Activated T-helper 17 cell treated with anti-CD3 and anti-CD28 coated beads, Interleukin-2, amount 50 U/mL, for 72 hours (primary cell): Measurements from ENCODE around the gene HECTD1. TPM values are rescaled to one million over a fixed set of nuclear protein-coding genes. Genes with fewer than 3 reads are reported as not detected.
"Not testable (repeated sequence)": the region's sequence is repeated elsewhere in the genome, so short reads cannot be mapped to it uniquely, and the experiment has no call there.

ENCODE experiments used
- ATAC-seq: fragments of 150-1000 bp; cut with Tn5 transposase; replicated peaks from 2 replicates; pipeline ENCODE4 v1.10.0; 2021; ENCODE audit warnings: mild to moderate bottlenecking, moderate library complexity
- H3K27ac Mint-ChIP-seq: one replicate; pipeline ENCODE4 v1.8.0; 2022; ENCODE audit warnings: mixed read lengths
- H3K27me3 Mint-ChIP-seq: one replicate; pipeline ENCODE4 v1.8.0; 2022; ENCODE audit warnings: mixed read lengths
- H3K36me3 Mint-ChIP-seq: one replicate; pipeline ENCODE4 v1.8.0; 2022; ENCODE audit warnings: low read depth, mild to moderate bottlenecking, mixed read lengths
- H3K4me1 Mint-ChIP-seq: one replicate; pipeline ENCODE4 v1.8.0; 2022; ENCODE audit warnings: mixed read lengths
- H3K4me3 Mint-ChIP-seq: one replicate; pipeline ENCODE4 v1.8.0; 2022; ENCODE audit warnings: mild to moderate bottlenecking, mixed read lengths
- H3K9me3 Mint-ChIP-seq: one replicate; pipeline ENCODE4 v1.8.0; 2022; ENCODE audit warnings: mixed read lengths
- total RNA-seq, 2 donors: library from RNA; stranded (reverse); gene quantifications; one replicate each; pipeline ENCODE4 v1.2.3, GENCODE V29; 2022

The HECTD1 gene
- total RNA-seq, 2 donors from 2014 or later = 88.3 to 92.8 TPM

DNA sequence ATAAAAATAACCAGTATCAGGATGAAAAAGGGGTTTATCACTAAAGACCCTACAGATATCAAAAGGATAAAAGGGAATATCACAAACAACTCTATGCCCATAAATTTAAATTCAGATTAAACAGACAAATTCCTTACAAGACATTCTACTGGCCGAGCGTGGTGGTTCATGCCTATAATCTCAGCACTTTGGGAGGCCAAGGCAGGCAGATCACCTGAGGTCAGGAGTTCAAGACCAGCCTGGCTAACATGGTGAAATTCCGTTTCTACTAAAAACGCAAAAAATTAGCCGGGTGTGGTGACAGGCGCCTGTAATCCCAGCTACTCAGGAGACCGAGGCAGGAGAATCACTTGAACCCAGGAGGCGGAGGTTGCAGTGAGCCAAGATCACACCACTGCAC, 15.0 kb downstream of the HECTD1 start:
- H3K27ac Mint-ChIP-seq, H3K27me3 Mint-ChIP-seq, H3K4me3 Mint-ChIP-seq, ATAC-seq, H3K9me3 Mint-ChIP-seq: not testable (repeated sequence)
- H3K36me3 Mint-ChIP-seq = peaks cover 80% of the 10 kb centered on the region
- H3K4me1 Mint-ChIP-seq = peaks cover 21% of the 10 kb centered on the region

GRCh38 chr14:31190717-31191263, 16.8 kb downstream of the HECTD1 start:
- Mint-ChIP-seq H3K27me3 (no peaks in the 10 kb centered on the region), H3K9me3 (no peaks in the 10 kb centered on the region), H3K27ac (no peak overlapping the region), H3K4me1 (peaks cover 20% of the 10 kb centered on the region), H3K4me3 (no peak overlapping the region), H3K36me3 (peaks cover 78% of the 10 kb centered on the region)
- no peak for ATAC-seq

DNA sequence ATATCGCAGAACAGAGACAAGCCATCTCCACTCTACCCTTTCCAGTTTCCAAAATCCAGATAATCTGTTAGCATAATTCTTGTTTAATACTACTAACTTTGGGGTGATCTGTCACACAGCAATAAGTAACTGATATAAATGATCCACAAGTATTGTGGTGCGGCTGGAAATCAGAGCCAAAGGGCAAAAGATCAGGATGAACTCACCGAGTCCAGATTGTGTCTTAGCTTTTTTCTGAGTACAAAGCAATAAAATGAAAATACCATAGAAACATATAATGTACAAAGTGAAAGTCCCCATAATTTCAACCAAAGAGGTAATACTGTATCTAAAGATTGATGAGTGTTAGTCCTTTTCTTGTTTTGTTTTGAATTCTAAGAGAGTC, 17.4 kb downstream of the HECTD1 start:
- no peaks in the 10 kb centered on the region for H3K9me3 Mint-ChIP-seq
- peaks cover 21% of the 10 kb centered on the region for H3K4me1 Mint-ChIP-seq

GRCh38 chr14:31189346-31190218, 18.0 kb downstream of the HECTD1 start:
- Mint-ChIP-seq H3K9me3 (no peaks in the 10 kb centered on the region), H3K27me3 (no peaks in the 10 kb centered on the region), H3K36me3 (peaks cover 78% of the 10 kb centered on the region), H3K4me1 (peaks cover 18% of the 10 kb centered on the region), H3K4me3 (no peak overlapping the region), H3K27ac (peak overlapping the region; percentile 9)
- ATAC-seq = no peak

More for the DNA sequence above, 17.4 kb downstream of the HECTD1 start:
- no peaks in the 10 kb centered on the region for H3K27me3 Mint-ChIP-seq
- no peak for ATAC-seq
- H3K4me3 Mint-ChIP-seq = no peak overlapping the region
- peaks cover 78% of the 10 kb centered on the region for H3K36me3 Mint-ChIP-seq
- peak overlapping the region; percentile 9 for H3K27ac Mint-ChIP-seq

DNA sequence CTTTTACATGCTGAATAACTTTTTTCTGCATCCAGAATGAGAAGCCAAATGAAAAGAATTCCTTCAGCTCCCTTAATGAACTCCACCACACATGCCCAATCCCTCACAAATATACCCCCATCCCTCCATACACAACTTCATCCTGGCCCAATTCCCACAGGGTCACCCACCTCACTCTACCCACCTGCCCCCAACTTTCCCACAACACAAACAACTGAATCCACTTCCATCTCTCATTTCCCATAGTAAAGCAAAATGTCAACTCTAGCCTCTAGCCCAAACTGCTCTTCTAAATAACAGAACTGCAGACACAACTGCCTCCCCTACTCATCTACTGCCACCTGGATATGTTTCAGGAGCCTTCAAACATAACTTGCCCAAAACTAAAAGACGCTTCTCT, 18.8 kb downstream of the HECTD1 start:
- Mint-ChIP-seq H3K4me1 (peaks cover 18% of the 10 kb centered on the region), H3K27ac (peak overlapping the region; percentile 9), H3K9me3 (no peaks in the 10 kb centered on the region), H3K4me3 (no peak overlapping the region), H3K36me3 (peaks cover 72% of the 10 kb centered on the region), H3K27me3 (no peaks in the 10 kb centered on the region)
- ATAC-seq = no peak

DNA sequence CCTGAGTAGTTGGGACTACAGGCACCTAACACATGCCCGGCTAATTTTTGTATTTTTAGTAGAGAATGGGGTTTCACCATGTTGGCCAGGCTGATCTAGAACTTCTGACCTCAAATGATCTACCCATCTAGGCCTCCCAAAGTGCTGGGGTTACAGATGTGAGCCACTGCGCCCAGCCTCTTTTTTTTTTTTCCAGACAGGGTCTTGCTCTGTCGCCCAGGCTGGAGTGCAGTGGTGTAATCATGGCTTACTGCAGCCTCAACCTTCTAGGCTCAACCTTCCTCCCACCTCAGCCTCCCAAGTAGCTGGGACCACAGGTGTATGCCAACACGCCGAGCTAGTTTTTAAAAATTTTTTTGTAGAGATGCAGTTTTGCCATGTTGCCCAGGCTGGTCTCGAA, 25.6 kb downstream of the HECTD1 start:
- not testable (repeated sequence) for H3K9me3 Mint-ChIP-seq, H3K27me3 Mint-ChIP-seq, H3K27ac Mint-ChIP-seq, H3K4me3 Mint-ChIP-seq, ATAC-seq, H3K4me1 Mint-ChIP-seq
- H3K36me3 Mint-ChIP-seq = peaks cover 74% of the 10 kb centered on the region

DNA sequence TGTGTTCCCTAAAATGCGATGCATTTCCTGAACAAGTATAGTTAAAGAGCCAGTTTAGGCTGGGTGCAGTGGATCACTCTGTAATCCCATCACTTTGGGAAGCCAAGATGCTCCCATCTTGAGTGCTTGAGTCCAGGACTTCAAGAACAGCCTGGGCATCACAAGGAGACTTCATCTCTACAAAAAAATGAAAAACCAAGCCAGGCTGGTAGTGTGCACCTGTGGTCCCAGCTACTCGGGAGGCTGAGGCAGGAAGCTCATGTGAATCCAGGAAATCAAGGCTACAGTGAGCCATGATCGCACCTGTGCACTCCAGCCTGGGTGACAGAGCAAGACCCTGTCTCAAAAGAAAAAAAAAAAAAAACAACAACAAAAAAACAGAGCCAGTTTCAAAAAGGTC, 26.3 kb downstream of the HECTD1 start:
- H3K27ac Mint-ChIP-seq = no peak overlapping the region
- H3K4me1 Mint-ChIP-seq = peaks cover 6% of the 10 kb centered on the region
- no peaks in the 10 kb centered on the region for H3K9me3 Mint-ChIP-seq
- ATAC-seq = no peak
- peaks cover 76% of the 10 kb centered on the region for H3K36me3 Mint-ChIP-seq
- no peaks in the 10 kb centered on the region for H3K27me3 Mint-ChIP-seq
- H3K4me3 Mint-ChIP-seq = no peak overlapping the region

DNA sequence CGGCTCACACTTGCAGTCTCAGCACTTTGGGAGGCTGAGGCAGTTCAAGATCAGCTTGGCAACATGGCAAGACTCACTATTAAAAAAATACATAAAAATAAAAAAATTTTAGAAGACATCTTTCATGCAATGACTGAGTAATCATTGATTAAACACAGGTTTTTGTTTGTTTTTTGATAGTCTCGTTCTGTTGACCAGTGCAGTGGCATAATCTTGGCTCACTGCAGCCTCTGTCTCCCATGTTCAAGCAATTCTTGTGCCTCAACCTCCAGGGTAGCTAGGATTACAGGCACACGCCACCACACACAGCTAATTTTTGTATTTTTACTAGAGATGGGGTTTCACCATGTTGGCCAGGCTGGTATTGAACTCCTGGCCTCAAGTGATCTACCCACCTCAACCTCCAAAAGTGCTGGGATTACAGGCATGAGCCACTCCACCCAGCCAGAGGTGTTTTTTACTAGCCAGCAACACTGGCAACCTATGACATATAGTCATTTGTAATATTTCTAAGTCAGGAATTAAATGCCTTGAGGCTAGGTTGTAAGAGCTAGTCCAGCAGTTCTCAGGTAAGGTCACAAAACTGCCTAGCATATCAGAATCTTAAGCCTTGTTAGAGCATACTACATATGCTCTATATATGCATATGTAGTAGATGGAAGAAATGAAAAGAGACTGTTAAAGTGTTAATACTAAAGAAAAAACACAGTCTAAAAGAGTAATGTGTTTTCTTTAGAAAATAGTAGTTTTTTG, 27.1 kb downstream of the HECTD1 start:
- Mint-ChIP-seq H3K4me1 (no peaks in the 10 kb centered on the region), H3K27ac (no peak overlapping the region), H3K4me3 (no peak overlapping the region), H3K36me3 (peaks cover 73% of the 10 kb centered on the region), H3K9me3 (no peaks in the 10 kb centered on the region), H3K27me3 (no peaks in the 10 kb centered on the region)
- ATAC-seq = no peak

DNA sequence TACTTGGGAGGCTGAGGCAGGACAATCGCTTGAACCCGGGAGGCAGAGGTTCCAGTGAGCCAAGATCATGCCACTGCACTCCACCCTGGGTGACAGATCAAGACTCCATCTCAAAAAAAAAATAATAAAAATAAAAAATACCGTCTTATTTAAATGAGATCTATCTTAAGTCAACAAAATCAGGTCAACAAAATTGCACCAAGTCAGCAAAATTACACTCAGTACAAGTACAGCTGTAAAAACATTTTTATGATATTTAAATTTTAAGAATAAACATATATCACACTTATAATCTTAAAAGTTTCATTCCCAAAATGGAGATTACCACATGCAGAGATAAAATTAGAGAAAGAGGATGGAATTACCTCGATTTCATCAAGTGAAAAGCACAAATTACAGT, 33.2 kb downstream of the HECTD1 start:
- Mint-ChIP-seq H3K9me3 (no peaks in the 10 kb centered on the region), H3K4me3 (no peak overlapping the region), H3K4me1 (no peaks in the 10 kb centered on the region), H3K27me3 (no peaks in the 10 kb centered on the region), H3K27ac (no peak overlapping the region), H3K36me3 (peaks cover 95% of the 10 kb centered on the region)
- ATAC-seq = no peak

- no peak overlapping the region for H3K27ac Mint-ChIP-seq
- H3K36me3 Mint-ChIP-seq = peaks cover 95% of the 10 kb centered on the region
- H3K4me1 Mint-ChIP-seq = no peaks in the 10 kb centered on the region
- no peaks in the 10 kb centered on the region for H3K27me3 Mint-ChIP-seq
- no peak for ATAC-seq
- no peak overlapping the region for H3K4me3 Mint-ChIP-seq
- H3K9me3 Mint-ChIP-seq = no peaks in the 10 kb centered on the region
Measured at GRCh38 chr14:31173120-31173837, 34.3 kb downstream of the HECTD1 start.

- Mint-ChIP-seq H3K27me3 (no peaks in the 10 kb centered on the region), H3K4me1 (no peaks in the 10 kb centered on the region), H3K9me3 (no peaks in the 10 kb centered on the region), H3K36me3 (peaks cover 95% of the 10 kb centered on the region), H3K4me3 (no peak overlapping the region), H3K27ac (no peak overlapping the region)
- ATAC-seq = no peak
Measured at GRCh38 chr14:31172084-31172483, 35.5 kb downstream of the HECTD1 start.

- Mint-ChIP-seq H3K4me1 (no peaks in the 10 kb centered on the region), H3K36me3 (peaks cover 97% of the 10 kb centered on the region), H3K27me3 (no peaks in the 10 kb centered on the region), H3K9me3 (no peaks in the 10 kb centered on the region), H3K27ac (no peak overlapping the region), H3K4me3 (no peak overlapping the region)
- no peak for ATAC-seq
Measured at GRCh38 chr14:31170411-31170810, 37.2 kb downstream of the HECTD1 start.

DNA sequence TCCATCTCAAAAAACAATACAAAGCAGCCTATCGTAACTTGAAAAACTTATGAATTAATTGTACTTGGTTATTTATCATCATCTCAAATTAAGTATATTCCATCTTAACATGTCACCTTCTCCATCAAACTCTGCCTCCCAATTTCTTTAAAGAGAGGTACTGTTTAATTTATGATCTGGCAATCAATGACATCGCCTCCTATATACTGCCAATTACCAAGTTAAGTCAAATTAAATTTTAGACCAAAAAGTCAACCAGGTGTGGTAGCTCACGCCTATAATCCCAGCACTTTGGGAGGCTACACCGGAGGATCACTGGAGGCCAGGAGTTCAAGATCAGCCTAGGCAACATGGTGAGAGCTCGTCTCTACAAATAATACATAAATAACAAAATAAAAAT, 37.7 kb downstream of the HECTD1 start:
- peaks cover 97% of the 10 kb centered on the region for H3K36me3 Mint-ChIP-seq
- no peaks in the 10 kb centered on the region for H3K4me1 Mint-ChIP-seq
- no peak for ATAC-seq
- no peak overlapping the region for H3K27ac Mint-ChIP-seq
- H3K9me3 Mint-ChIP-seq = no peaks in the 10 kb centered on the region
- H3K4me3 Mint-ChIP-seq = no peak overlapping the region
- no peaks in the 10 kb centered on the region for H3K27me3 Mint-ChIP-seq

GRCh38 chr14:31167032-31167431, 40.6 kb downstream of the HECTD1 start:
- no peaks in the 10 kb centered on the region for H3K9me3 Mint-ChIP-seq
- peaks cover 94% of the 10 kb centered on the region for H3K36me3 Mint-ChIP-seq
- no peaks in the 10 kb centered on the region for H3K27me3 Mint-ChIP-seq
- no peak overlapping the region for H3K27ac Mint-ChIP-seq
- H3K4me3 Mint-ChIP-seq = no peak overlapping the region
- no peaks in the 10 kb centered on the region for H3K4me1 Mint-ChIP-seq
- no peak for ATAC-seq
